Mesenchymal stem cell (in vitro differentiated cells and primary cell): Measurements from ENCODE around the gene GNA12.

ENCODE experiments used
- DNase-seq: peaks from one replicate; pipeline ENCODE4 v3.0.0-alpha.2; 2013
- H2AFZ ChIP-seq: one replicate; pipeline ENCODE4 v1.6.1; 2013; ENCODE audit warnings: low read depth, mild to moderate bottlenecking, control low read depth, inconsistent platforms, low read length, moderate library complexity
- H2AK5ac ChIP-seq: 2 replicates; pipeline ENCODE4 v1.6.1; 2013; ENCODE audit warnings: low read length, moderate library complexity, mild to moderate bottlenecking, inconsistent platforms; ENCODE audit not compliant: severe bottlenecking
- H2BK120ac ChIP-seq: one replicate; pipeline ENCODE4 v1.6.1; 2013; ENCODE audit warnings: low read depth, mild to moderate bottlenecking, inconsistent platforms, low read length, moderate library complexity
- H2BK12ac ChIP-seq, 2 experiments: one replicate each; pipeline ENCODE4 v1.6.1; 2013; ENCODE audit warnings: inconsistent platforms in 2 of 2, low read length in 2 of 2, mild to moderate bottlenecking in 2 of 2, moderate library complexity in 2 of 2, control low read depth in 1 of 2
- H2BK15ac ChIP-seq: one replicate; pipeline ENCODE4 v1.6.1; 2013; ENCODE audit warnings: mild to moderate bottlenecking, low read depth, inconsistent platforms; ENCODE audit not compliant: poor library complexity, severe bottlenecking
- H2BK5ac ChIP-seq: 2 replicates; pipeline ENCODE4 v1.6.1; 2013; ENCODE audit warnings: low read depth, mild to moderate bottlenecking, low read length, control low read depth, inconsistent platforms; ENCODE audit not compliant: poor library complexity, severe bottlenecking
- H3K14ac ChIP-seq, 2 experiments: one replicate each; pipeline ENCODE4 v1.6.1; 2013; ENCODE audit warnings: inconsistent platforms in 2 of 2, low read length in 2 of 2, control low read depth in 1 of 2, mild to moderate bottlenecking in 1 of 2, moderate library complexity in 1 of 2
- H3K18ac ChIP-seq, 2 experiments: one replicate each; pipeline ENCODE4 v1.6.1; 2013; ENCODE audit warnings: inconsistent platforms in 2 of 2, low read length in 2 of 2, control low read depth in 1 of 2, low read depth in 1 of 2, mild to moderate bottlenecking in 1 of 2
- H3K23ac ChIP-seq, 2 experiments: one replicate each; pipeline ENCODE4 v1.6.1; 2013; ENCODE audit warnings: inconsistent platforms in 2 of 2, low read length in 2 of 2, mild to moderate bottlenecking in 2 of 2, moderate library complexity in 2 of 2, control low read depth in 1 of 2
- H3K27ac ChIP-seq: 2 replicates; pipeline ENCODE4 v1.5.1; 2013; ENCODE audit warnings: mild to moderate bottlenecking, moderate library complexity, low read length, control low read depth, inconsistent platforms; ENCODE audit not compliant: poor library complexity, severe bottlenecking
- H3K27me3 ChIP-seq, 2 experiments: 2 replicates each; pipeline versions ENCODE4 v1.6.1 to v1.7.0; 2013; ENCODE audit warnings: low read length in 2 of 2, mild to moderate bottlenecking in 2 of 2, moderate library complexity in 2 of 2, control low read depth in 1 of 2, inconsistent platforms in 1 of 2; ENCODE audit not compliant: control insufficient read depth in 1 of 2, insufficient read depth in 1 of 2
- H3K36me3 ChIP-seq, 2 experiments: 2 replicates each; pipeline versions ENCODE4 v1.6.1 to v1.7.0; 2013; ENCODE audit warnings: low read length in 2 of 2, control low read depth in 1 of 2, inconsistent platforms in 1 of 2, low read depth in 1 of 2, mild to moderate bottlenecking in 1 of 2; ENCODE audit not compliant: insufficient read depth in 2 of 2, control insufficient read depth in 1 of 2
- H3K4ac ChIP-seq, 2 experiments: one replicate each; pipeline ENCODE4 v1.6.1; 2013; ENCODE audit warnings: inconsistent platforms in 2 of 2, low read length in 2 of 2, mild to moderate bottlenecking in 2 of 2, moderate library complexity in 2 of 2, control low read depth in 1 of 2, low read depth in 1 of 2
- H3K4me1 ChIP-seq: 2 replicates; pipeline ENCODE4 v1.6.1; 2013; ENCODE audit warnings: low read depth, low read length, control low read depth; ENCODE audit not compliant: control insufficient read depth, insufficient read depth
- H3K4me2 ChIP-seq: 2 replicates; pipeline ENCODE4 v1.6.1; 2013; ENCODE audit warnings: low read length, mild to moderate bottlenecking, inconsistent platforms; ENCODE audit not compliant: poor library complexity, severe bottlenecking
- H3K4me3 ChIP-seq, 2 experiments: 2 replicates each; pipeline versions ENCODE4 v1.5.1 to v1.7.0; 2013; ENCODE audit warnings: low read length in 2 of 2, mild to moderate bottlenecking in 2 of 2, control low read depth in 1 of 2, low read depth in 1 of 2; ENCODE audit not compliant: insufficient read depth in 1 of 2
- H3K79me1 ChIP-seq: replicated peaks from 2 replicates; pipeline ENCODE4 v1.6.1; 2013; ENCODE audit warnings: mild to moderate bottlenecking, control low read depth, low read length, inconsistent platforms; ENCODE audit not compliant: poor library complexity, severe bottlenecking
- H3K9ac ChIP-seq: 2 replicates; pipeline ENCODE4 v1.7.0; 2013; ENCODE audit warnings: mild to moderate bottlenecking, low read length, moderate library complexity
- H3K9me3 ChIP-seq: 2 replicates; pipeline ENCODE4 v1.7.0; 2013; ENCODE audit warnings: mild to moderate bottlenecking, low read length; ENCODE audit not compliant: control insufficient read depth
- H4K8ac ChIP-seq: one replicate; pipeline ENCODE4 v1.6.1; 2013; ENCODE audit warnings: inconsistent platforms, mild to moderate bottlenecking, low read length, moderate library complexity
- H4K91ac ChIP-seq: one replicate; pipeline ENCODE4 v1.6.1; 2013; ENCODE audit warnings: mild to moderate bottlenecking, low read length, inconsistent platforms
- WGBS: methylation state at CpG from one replicate; pipeline ENCODE4 v1.1.7; 2013; ENCODE audit warnings: mixed read lengths; 5-methylcytosine and 5-hydroxymethylcytosine counted together

GNA12 gene

GRCh38 chr7:2843711-2844152 is 376 bp downstream of the GNA12 start:
- H3K4ac ChIP-seq = peak overlapping the region; percentile 60 to 93

GRCh38 chr7:2843191-2843685 is 870 bp downstream of the GNA12 start:
- DNase-seq = peak; percentile 38
- peak overlapping the region; percentile 63 for H2AK5ac ChIP-seq
- peak overlapping the region; percentile 18 for H4K91ac ChIP-seq
- peak overlapping the region in 1 of 2 experiments; percentile 96 for H3K14ac ChIP-seq
- H2AFZ ChIP-seq = no peak overlapping the region
- no peak overlapping the region for H3K27ac ChIP-seq
- H2BK120ac ChIP-seq = peak overlapping the region; percentile 90
- peak overlapping the region; percentile 85 for H3K9ac ChIP-seq
- peak overlapping the region; percentile 79 to 88 for H3K4me3 ChIP-seq
- peak overlapping the region; percentile 90 for H3K4me2 ChIP-seq
- H4K8ac ChIP-seq = no peak overlapping the region
- H3K4ac ChIP-seq = peak overlapping the region; percentile 60 to 93
- H2BK12ac ChIP-seq = peak overlapping the region; percentile 89 to 90
- no peaks in the 10 kb centered on the region for H3K9me3 ChIP-seq
- H2BK5ac ChIP-seq = no peak overlapping the region
- peaks cover 15% of the 10 kb centered on the region for H3K4me1 ChIP-seq
- H3K23ac ChIP-seq = peak overlapping the region in 1 of 2 experiments; percentile 86
- no peak overlapping the region for H2BK15ac ChIP-seq
- peak overlapping the region; percentile 93 to 96 for H3K18ac ChIP-seq
- WGBS = 57% methylated on average over 15 of the region's 15 CpGs
- peaks cover 3 to 29% of the 10 kb centered on the region in 2 experiments for H3K36me3 ChIP-seq
- no peaks in the 10 kb centered on the region for H3K27me3 ChIP-seq
- H3K79me1 ChIP-seq = no peaks in the 10 kb centered on the region

More at GRCh38 chr7:2843711-2844152, 376 bp downstream of the GNA12 start:
- no peak overlapping the region for H2AK5ac ChIP-seq
- no peak overlapping the region for H3K27ac ChIP-seq
- H2BK120ac ChIP-seq = peak overlapping the region; percentile 90
- peak overlapping the region; percentile 93 for H2BK15ac ChIP-seq
- H3K9ac ChIP-seq = peak overlapping the region; percentile 85
- H3K36me3 ChIP-seq = peaks cover 3 to 25% of the 10 kb centered on the region in 2 experiments
- peak overlapping the region; percentile 48 for H4K8ac ChIP-seq
- H3K79me1 ChIP-seq = no peaks in the 10 kb centered on the region
- peak overlapping the region in 1 of 2 experiments; percentile 96 for H3K14ac ChIP-seq
- H3K27me3 ChIP-seq = no peaks in the 10 kb centered on the region
- peak overlapping the region; percentile 93 to 96 for H3K18ac ChIP-seq
- H2BK12ac ChIP-seq = peak overlapping the region in 1 of 2 experiments; percentile 80
- peak overlapping the region in 1 of 2 experiments; percentile 86 for H3K23ac ChIP-seq
- H3K9me3 ChIP-seq = no peaks in the 10 kb centered on the region
- no peak overlapping the region for H2AFZ ChIP-seq
- H3K4me2 ChIP-seq = peak overlapping the region; percentile 90
- peaks cover 13% of the 10 kb centered on the region for H3K4me1 ChIP-seq
- no peak overlapping the region for H2BK5ac ChIP-seq
- H4K91ac ChIP-seq = peak overlapping the region; percentile 73
- WGBS = 1% methylated on average over 20 of the region's 64 CpGs
- peak overlapping the region; percentile 79 to 88 for H3K4me3 ChIP-seq
- peak; percentile 44 for DNase-seq

- Histone ChIP-seq H3K79me1 (no peaks in the 10 kb centered on the region), H3K23ac (no peak overlapping the region), H2BK5ac (no peak overlapping the region), H3K4me3 (peak overlapping the region in 1 of 2 experiments; percentile 88), H4K91ac (no peak overlapping the region), H2BK12ac (no peak overlapping the region), H4K8ac (no peak overlapping the region), H3K9ac (peak overlapping the region; percentile 38), H3K9me3 (no peaks in the 10 kb centered on the region), H3K4me1 (peaks cover 17% of the 10 kb centered on the region), H3K4me2 (no peak overlapping the region), H3K14ac (no peak overlapping the region), H3K36me3 (peaks cover 3 to 29% of the 10 kb centered on the region in 2 experiments), H2BK15ac (no peak overlapping the region), H2BK120ac (no peak overlapping the region), H3K4ac (no peak overlapping the region), H2AFZ (no peak overlapping the region), H2AK5ac (no peak overlapping the region), H3K27me3 (no peaks in the 10 kb centered on the region), H3K27ac (no peak overlapping the region), H3K18ac (no peak overlapping the region)
- WGBS = 90% methylated on average over 5 of the region's 5 CpGs
- DNase-seq = no peak
Observed at GRCh38 chr7:2841907-2842306, 2.2 kb downstream of the GNA12 start.

- no peak overlapping the region for H3K4ac ChIP-seq
- no peaks in the 10 kb centered on the region for H3K27me3 ChIP-seq
- no peak overlapping the region for H2AK5ac ChIP-seq
- peaks cover 18% of the 10 kb centered on the region for H3K4me1 ChIP-seq
- H4K91ac ChIP-seq = no peak overlapping the region
- peaks cover 4 to 35% of the 10 kb centered on the region in 2 experiments for H3K36me3 ChIP-seq
- H3K4me2 ChIP-seq = no peak overlapping the region
- H4K8ac ChIP-seq = no peak overlapping the region
- WGBS = 91% methylated on average over 4 of the region's 4 CpGs
- no peaks in the 10 kb centered on the region for H3K9me3 ChIP-seq
- no peak overlapping the region for H2BK15ac ChIP-seq
- no peak overlapping the region for H2AFZ ChIP-seq
- no peak overlapping the region for H2BK120ac ChIP-seq
- no peak overlapping the region for H3K27ac ChIP-seq
- no peak overlapping the region for H3K9ac ChIP-seq
- H3K14ac ChIP-seq = no peak overlapping the region
- H2BK5ac ChIP-seq = no peak overlapping the region
- DNase-seq = no peak
- no peak overlapping the region for H3K23ac ChIP-seq
- no peak overlapping the region for H3K18ac ChIP-seq
- no peak overlapping the region for H2BK12ac ChIP-seq
- no peak overlapping the region for H3K4me3 ChIP-seq
- H3K79me1 ChIP-seq = no peaks in the 10 kb centered on the region
Observed at GRCh38 chr7:2840458-2840857, 3.6 kb downstream of the GNA12 start.
